Brain microvascular endothelial cell (primary cell): ENCODE data around the gene PGLYRP3.

Experiments
- DNase-seq: peaks from one replicate; pipeline ENCODE4 v3.0.0-alpha.2; 2020
- H3K27ac ChIP-seq: fragments of 250-450 bp; sonication (Bioruptor Pico); 2 replicates; pipeline ENCODE4 v1.5.1; 2020; ENCODE audit warnings: mild to moderate bottlenecking, moderate library complexity
- H3K27me3 ChIP-seq: fragments of 250-450 bp; sonication (Bioruptor Pico); replicated peaks from 2 replicates; pipeline ENCODE4 v1.5.1; 2020; ENCODE audit warnings: mild to moderate bottlenecking
- H3K36me3 ChIP-seq: fragments of 250-450 bp; sonication (Bioruptor Pico); replicated peaks from 2 replicates; pipeline ENCODE4 v1.5.1; 2020; ENCODE audit warnings: mild to moderate bottlenecking
- H3K4me3 ChIP-seq: 2 replicates; pipeline ENCODE4 v1.5.1; 2011; ENCODE audit warnings: low read depth, mild to moderate bottlenecking, control low read depth, low read length, moderate library complexity
- CTCF ChIP-seq: IDR thresholded peaks from 2 replicates; pipeline ENCODE4 v1.5.1; 2011; ENCODE audit warnings: low read depth, mild to moderate bottlenecking, moderate library complexity, low read length, control low read depth, inconsistent platforms; ENCODE audit errors: missing control alignments
- in situ Hi-C: cut with HindIII; loops from 2 replicates; pipeline ENCODE4 v1.10.0; 2017; ENCODE audit warnings: low sequenced_read_pairs, low pct_ligation_motif_present

Gene PGLYRP3

DNA sequence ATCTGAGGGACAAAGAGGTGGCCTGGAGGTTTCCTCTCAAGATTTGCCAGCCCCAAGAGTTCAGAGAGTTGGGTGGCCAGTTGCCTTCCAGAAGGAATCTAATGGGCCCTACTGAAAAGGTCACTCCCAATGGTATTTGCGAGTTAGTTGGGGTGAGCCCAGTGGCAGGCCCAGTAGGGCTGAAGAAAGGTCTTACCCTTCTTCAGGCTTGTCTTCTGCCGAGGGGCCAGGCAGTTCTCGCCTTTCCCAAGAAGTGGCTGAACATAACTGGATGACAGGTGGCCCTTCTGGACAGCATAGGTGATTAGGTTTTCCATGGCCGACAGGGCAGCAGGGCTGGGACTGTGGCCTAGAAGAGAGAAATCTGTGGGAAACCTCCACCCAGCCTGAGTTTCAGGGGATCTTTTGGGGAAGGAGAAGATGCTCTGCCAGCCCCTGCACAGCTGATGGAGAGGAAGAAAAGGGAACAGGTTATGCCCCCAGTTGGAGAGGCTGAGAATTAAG lies 28.7 kb upstream of the PGLYRP3 start:
- in situ Hi-C loops = no loop called here
- Histone ChIP-seq H3K4me3 (no peak overlapping the region), H3K27me3 (no peaks in the 10 kb centered on the region), H3K27ac (no peak overlapping the region), H3K36me3 (no peaks in the 10 kb centered on the region)
- no peak for TF ChIP-seq CTCF
- DNase-seq = no peak

DNA sequence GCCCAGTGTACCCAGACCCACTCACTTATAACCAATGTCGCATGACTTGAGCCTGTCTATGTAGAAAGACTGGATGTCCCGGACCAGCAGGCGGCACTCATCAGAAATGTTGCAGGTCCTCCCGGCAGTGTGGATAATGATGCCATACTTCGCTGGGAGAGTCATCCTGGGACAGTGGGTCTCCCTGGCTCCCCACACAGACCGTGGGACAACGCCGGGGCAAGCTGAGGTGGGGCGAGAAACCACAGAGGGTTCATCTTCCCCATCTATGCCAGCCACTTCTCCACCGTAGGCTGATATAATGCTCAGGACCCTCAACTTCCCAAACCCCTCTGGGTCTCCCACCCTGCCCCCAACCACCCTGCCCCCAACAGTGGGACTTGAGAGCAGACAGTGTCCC lies 27.6 kb upstream of the PGLYRP3 start:
- Histone ChIP-seq H3K36me3 (no peaks in the 10 kb centered on the region), H3K27ac (no peak overlapping the region), H3K27me3 (no peaks in the 10 kb centered on the region), H3K4me3 (no peak overlapping the region)
- DNase-seq = no peak
- TF ChIP-seq CTCF = no peak
- in situ Hi-C loops = no loop called here

DNA sequence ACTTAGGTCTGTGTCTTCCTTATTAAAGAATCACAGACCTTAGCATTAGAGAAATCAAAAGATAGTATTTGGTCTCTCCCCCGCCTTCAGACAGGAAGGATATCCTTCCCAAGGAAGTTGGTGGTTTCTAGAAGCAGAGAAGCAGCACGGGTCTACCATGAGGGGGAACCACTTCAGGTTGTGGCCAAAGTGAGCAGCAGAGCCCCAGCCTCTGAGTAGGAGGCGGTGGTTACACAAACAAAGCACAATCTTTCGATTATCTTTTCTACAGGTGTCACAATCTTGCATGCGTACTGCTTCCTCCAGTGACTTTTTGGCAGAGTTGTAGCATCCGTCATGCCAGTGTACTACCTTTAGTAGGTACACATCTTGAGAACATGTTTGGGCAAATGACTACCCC lies 27.1 kb upstream of the PGLYRP3 start:
- TF ChIP-seq CTCF = no peak
- Histone ChIP-seq H3K4me3 (no peak overlapping the region), H3K36me3 (no peaks in the 10 kb centered on the region), H3K27me3 (no peaks in the 10 kb centered on the region), H3K27ac (no peak overlapping the region)
- in situ Hi-C loops = no loop called here
- DNase-seq = no peak

- Histone ChIP-seq H3K4me3 (no peak overlapping the region), H3K36me3 (no peaks in the 10 kb centered on the region), H3K27ac (no peak overlapping the region), H3K27me3 (no peaks in the 10 kb centered on the region)
- in situ Hi-C loops = no loop called here
- no peak for DNase-seq
- no peak for TF ChIP-seq CTCF
These were observed 25.5 kb upstream of the PGLYRP3 start for GRCh38 chr1:153337980-153338853.

DNA sequence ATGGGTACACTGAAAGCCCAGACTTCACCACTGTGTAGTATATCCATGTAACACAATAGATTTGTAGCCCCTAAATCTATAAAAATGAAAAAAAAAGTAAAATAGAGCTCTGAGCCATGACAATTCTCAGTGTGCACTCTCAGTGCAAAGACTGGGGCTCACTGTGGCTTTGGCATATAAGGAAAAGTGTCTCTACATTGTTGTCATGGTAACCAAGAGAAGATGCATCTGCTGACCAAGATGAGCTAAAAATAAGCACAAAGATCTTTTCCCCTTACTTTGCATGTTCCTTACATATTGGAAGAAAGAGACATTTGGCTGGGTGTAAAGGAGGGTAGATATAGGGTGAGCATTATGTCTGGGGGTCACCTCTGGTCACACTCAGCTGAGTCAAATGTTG lies 23.9 kb upstream of the PGLYRP3 start:
- DNase-seq = no peak
- Histone ChIP-seq H3K27me3 (no peaks in the 10 kb centered on the region), H3K36me3 (no peaks in the 10 kb centered on the region), H3K4me3 (no peak overlapping the region), H3K27ac (no peak overlapping the region)
- in situ Hi-C loops = no loop called here
- TF ChIP-seq CTCF = no peak
